Left lobe of liver (tissue), 2 donors: ENCODE measurements around the gene MAML3. TPM values are rescaled to one million over a fixed set of nuclear protein-coding genes. Genes with fewer than 3 reads are reported as not detected.

Source experiments
- ATAC-seq: fragments of 200-7000 bp; cut with Tn5 transposase; one replicate; pipeline ENCODE4 v1.9.1; 2020; ENCODE audit warnings: mild to moderate bottlenecking, moderate library complexity
- DNase-seq: peaks from one replicate; pipeline ENCODE4 v3.0.0-alpha.2; 2020; ENCODE audit warnings: low spot score
- total RNA-seq: library from RNA; stranded (reverse); gene quantifications from one replicate; pipeline ENCODE4 v1.2.1, GENCODE V29; 2021
- donor health status: DM: no; HTN: no; CAD: no; lungs with moderate emphysema.
- donor health status: DM: no; HTN: yes; CAD: no.

The MAML3 gene
- total RNA-seq = 8.4 TPM

GRCh38 chr4:140153718-140154571 is at the start of gene MAML3:
MAML3 (minus strand) TSS chr4:140154184; CDS start chr4:140153327, 857 bp downstream.
- peak; percentile 59 for ATAC-seq

GRCh38 chr4:140198942-140199341 is 45.0 kb upstream of the MAML3 start:
- no peak for ATAC-seq
- no peak for DNase-seq

More at GRCh38 chr4:140153718-140154571, at the start of gene MAML3:
- DNase-seq = peak; percentile 96

DNA sequence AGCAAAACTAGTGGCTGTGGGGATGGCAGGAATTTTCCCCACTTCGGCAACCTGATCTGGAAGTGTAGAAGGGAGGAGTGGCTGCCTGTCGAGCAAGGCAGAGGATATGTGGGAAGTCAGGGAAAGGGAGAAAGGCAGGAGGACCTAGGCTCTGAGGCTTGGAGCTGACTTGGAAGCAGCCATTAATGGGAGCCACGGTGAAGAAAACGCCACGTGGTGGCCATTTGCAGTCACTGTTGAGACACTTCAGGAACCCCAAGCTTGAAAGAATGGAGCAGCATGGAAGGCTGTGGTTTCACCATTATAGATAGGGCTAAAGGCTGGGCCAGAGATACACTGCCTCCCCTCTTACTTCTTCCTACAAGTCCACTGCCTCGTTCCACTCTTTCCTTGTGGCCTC is 41.8 kb upstream of the MAML3 start:
- no peak for DNase-seq
- ATAC-seq = no peak

GRCh38 chr4:140189805-140190204 is 35.8 kb upstream of the MAML3 start:
- ATAC-seq = no peak
- no peak for DNase-seq

- no peak for DNase-seq
These were observed 35.0 kb upstream of the MAML3 start for GRCh38 chr4:140188975-140189374.

GRCh38 chr4:140187316-140187695 is 33.3 kb upstream of the MAML3 start:
- no peak for DNase-seq
- ATAC-seq = no peak

More at GRCh38 chr4:140188975-140189374, 35.0 kb upstream of the MAML3 start:
- no peak for ATAC-seq

GRCh38 chr4:140186651-140187315 is 32.8 kb upstream of the MAML3 start:
- DNase-seq (no peak), ATAC-seq (no peak)

- DNase-seq (no peak), ATAC-seq (no peak)
These were observed 32.1 kb upstream of the MAML3 start for GRCh38 chr4:140186082-140186438.

GRCh38 chr4:140185412-140186081 is 31.6 kb upstream of the MAML3 start:
- no peak for DNase-seq
- ATAC-seq = no peak

- no peak for ATAC-seq
- no peak for DNase-seq
These were observed 29.3 kb upstream of the MAML3 start for GRCh38 chr4:140183270-140183669.

GRCh38 chr4:140180577-140180976 is 26.6 kb upstream of the MAML3 start:
- DNase-seq (no peak), ATAC-seq (no peak)

- DNase-seq (no peak), ATAC-seq (no peak)
These were observed 22.8 kb upstream of the MAML3 start for GRCh38 chr4:140176735-140177134.

DNA sequence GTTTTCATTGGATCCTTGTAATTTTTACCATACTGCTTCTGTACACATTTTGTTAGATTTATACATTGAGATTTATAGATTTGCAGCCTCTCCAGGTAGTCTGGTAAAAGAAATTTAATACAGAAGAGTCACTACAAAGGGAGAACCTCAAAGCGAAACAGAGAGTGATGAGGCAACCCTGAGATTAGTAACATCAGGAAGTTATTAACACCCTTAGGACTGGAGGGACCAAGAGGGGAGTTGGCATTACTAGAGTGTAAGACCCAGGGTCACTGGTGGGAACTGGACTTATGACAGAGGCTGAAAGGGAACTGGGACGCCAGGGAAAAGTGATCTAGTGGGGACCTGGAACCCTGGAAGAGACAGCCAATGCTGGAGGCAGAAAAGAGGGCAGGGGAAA is 20.6 kb upstream of the MAML3 start:
- ATAC-seq (no peak), DNase-seq (no peak)

DNA sequence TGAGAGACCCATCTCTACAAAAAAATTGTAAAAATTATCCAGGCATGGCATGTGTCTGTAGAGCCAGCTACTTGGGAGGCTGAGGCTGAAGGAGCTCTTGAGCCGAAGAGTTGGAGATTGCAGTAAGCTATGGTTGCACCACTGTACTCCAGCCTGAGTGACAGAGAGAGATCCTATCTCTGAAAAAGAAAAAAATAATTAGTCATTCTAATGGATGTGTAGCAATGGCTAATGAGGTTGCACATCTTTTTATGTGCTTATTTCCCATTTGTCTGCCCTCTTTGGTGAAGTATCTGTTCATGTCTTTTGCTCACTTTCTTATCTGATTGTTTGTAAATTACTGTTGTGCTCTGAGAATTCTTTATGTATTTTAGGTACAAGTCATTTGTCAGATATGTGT is 19.0 kb upstream of the MAML3 start:
- no peak for DNase-seq
- ATAC-seq = no peak

DNA sequence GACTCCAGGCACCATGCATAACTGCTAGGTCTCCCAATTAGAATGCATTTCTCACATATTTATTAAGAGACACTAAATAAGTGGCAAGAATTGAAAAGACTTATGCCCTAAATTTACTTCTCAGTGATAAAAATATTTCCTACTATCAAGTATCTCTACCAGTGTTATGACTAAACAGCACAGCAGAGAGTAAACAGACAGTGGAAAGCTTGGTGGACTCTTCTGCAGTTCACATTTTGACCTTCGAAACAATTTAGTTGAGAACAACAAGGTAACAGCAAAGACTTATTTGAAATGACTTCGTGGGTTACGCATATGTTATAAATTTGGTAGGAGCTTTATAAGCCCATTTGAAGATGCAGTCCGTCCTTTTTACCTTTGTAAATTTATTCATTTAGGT is 16.3 kb upstream of the MAML3 start:
- DNase-seq = no peak
- ATAC-seq = peak; percentile 72

- DNase-seq (no peak), ATAC-seq (no peak)
These were observed 15.0 kb upstream of the MAML3 start for GRCh38 chr4:140168936-140169335.

DNA sequence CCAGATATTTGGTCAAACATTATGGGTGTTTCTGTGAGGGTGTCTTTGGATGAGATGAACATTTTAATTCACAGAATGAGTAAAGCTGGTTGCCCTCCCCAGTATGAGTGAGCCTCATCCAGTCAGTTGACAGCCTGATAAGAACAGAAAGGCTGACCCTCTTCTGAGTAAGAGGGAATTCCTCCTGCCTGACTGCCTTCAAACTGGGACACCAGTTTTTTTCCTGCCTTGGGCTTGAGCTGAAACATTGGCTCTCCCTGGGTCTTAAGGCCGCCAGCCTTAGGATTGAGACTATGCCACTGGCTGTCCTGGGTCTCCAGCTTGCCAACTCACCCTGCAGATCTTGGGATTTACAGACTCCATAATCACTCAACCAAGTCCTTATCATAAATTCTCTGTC is 14.5 kb upstream of the MAML3 start:
- ATAC-seq = no peak
- no peak for DNase-seq

GRCh38 chr4:140163029-140163810 is 9.2 kb upstream of the MAML3 start:
- no peak for ATAC-seq
- DNase-seq = no peak

- no peak for DNase-seq
- ATAC-seq = no peak
These were observed 8.6 kb upstream of the MAML3 start for GRCh38 chr4:140162596-140162995.

GRCh38 chr4:140158365-140159030 is 4.5 kb upstream of the MAML3 start:
- ATAC-seq = peak; percentile 63
- DNase-seq = peak; percentile 80
